Sciatic nerve (tissue), 2 donors: ENCODE results near the gene COMT. TPM values are rescaled to one million over a fixed set of nuclear protein-coding genes. Genes with fewer than 3 reads are reported as not detected.
"Not testable (repeated sequence)": the region's sequence is repeated elsewhere in the genome, so short reads cannot be mapped to it uniquely, and the experiment has no call there.

Experiments used
- ATAC-seq: fragments of 200-7000 bp; cut with Tn5 transposase; one replicate; pipeline ENCODE4 v1.9.1; 2020; ENCODE audit warnings: mild to moderate bottlenecking, moderate library complexity
- DNase-seq: peaks from one replicate; pipeline ENCODE4 v3.0.0-alpha.2; 2020; ENCODE audit warnings: low spot score
- intact Hi-C: fragments of 100-400 bp; cut with DNase I; formaldehyde crosslinking; loops from one replicate; pipeline ENCODE4 v1.14.2; 2022
- total RNA-seq: library from RNA; stranded (reverse); fragmentation: NEBNext Ultra II Directional; extraction: Animal tissue kit (Norgen Biotek cat#: 25700); gene quantifications from one replicate; pipeline ENCODE4 v1.2.1, GENCODE V29; 2021
- donor health status: DM: no; HTN: no; CAD: no.
- donor health status: DM: no; HTN: no; CAD: no.

Gene COMT
- total RNA-seq, 1 donor from 2014 or later: 155 TPM

DNA sequence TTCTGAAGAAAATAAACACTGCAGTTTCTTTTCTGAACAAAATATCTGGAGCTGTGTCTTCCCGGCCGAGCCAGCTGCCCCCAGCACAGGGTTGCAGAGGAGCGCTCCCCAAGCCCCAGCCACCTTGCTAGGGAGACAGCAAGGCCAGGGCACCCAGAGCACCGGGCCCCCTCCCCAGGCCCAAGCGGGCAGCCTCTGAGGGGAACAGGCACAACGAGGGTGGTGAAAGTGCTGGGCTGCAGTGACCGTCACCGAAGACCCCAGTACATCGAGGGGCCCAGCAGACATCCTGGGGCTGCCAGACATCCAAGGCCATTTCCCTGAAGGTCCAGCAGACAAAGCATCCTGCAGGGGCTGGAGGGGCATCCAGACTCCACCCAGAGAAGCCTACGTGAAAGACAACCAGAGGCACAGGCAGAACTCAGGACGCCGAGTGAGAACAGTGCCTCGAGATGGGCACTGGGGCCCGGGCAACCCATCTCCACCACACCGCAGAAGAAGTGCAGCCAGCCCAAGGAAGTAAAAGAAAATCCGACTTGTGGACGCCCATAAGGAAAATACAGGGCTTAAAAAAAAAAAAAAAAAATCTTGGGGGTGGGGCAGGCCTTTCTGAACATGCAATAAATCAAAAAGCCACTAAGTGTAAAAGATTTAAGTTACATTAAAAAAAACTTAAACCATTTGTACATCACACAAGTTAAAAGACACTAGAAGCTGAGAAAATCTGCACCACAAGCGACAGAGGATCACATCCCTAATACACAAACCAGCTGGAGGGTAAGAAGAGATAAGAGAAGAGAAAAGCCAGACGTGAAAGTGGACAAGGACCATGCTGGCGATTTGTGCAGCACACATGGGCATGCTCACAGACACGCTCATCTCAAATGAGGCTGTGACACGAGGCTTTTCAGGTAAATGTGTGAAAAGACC is 36.0 kb upstream of the COMT start:
- ATAC-seq: no peak
- intact Hi-C loops: no loop called here
- no peak for DNase-seq

DNA sequence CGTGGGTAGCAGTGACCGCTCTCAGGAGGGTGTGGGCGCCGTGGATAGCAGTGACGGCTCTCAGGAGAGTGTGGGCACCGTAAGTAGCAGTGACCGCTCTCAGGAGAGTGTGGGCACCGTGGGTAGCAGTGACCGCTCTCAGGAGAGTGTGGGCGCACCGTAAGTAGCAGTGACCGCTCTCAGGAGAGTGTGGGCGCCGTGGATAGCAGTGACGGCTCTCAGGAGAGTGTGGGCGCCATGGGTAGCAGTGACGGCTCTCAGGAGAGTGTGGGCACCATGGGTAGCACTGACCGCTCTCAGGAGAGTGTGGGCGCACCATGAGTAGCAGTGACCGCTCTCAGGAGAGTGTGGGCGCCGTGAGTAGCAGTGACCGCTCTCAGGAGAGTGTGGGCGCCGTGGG is 34.7 kb upstream of the COMT start:
- DNase-seq, intact Hi-C loops, ATAC-seq: not testable (repeated sequence)

DNA sequence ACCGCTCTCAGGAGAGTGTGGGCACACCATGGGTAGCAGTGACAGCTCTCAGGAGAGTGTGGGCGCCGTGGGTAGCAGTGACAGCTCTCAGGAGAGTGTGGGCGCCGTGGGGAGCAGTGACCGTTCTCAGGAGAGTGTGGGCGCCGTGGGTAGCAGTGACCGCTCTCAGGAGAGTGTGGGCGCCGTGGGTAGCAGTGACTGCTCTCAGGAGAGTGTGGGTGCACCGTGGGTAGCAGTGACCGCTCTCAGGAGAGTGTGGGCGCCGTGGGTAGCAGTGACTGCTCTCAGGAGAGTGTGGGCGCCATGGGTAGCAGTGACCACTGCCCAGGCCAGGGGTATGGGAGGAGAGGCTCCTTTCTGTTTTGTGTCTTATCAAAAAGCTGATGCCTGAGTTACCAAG is 33.7 kb upstream of the COMT start:
- intact Hi-C loops, ATAC-seq, DNase-seq: not testable (repeated sequence)

DNA sequence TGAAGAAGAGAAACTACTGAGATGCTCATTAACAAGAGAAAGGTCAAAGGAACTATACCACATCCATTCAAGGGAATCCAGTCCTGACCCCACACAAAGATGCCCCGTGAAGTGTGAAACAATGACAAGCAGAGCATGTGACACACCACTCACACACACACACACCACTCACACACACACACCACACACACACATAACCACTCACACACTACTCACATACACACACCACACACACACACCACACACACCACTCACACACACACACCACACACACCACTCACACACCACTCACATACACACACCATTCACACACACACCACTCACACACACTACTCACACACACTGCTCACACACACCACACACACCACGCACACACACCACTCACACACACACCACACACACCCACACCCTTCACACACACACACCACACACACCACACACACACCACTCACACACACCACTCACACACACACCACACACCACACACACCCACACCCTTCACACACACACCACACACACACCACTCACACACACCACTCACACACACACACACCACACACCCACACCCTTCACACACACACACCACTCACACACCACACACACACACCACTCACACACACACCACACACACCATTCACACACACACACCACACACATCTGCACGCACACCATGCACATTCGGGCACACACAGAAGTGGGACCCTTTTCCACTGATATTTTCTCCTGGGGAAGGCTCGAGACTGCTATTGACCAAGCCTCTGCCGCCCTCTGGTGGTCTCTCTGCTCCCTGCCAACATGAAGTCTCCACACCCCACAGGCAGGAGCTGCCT is 32.0 kb upstream of the COMT start:
- peak; percentile 93 for ATAC-seq
- intact Hi-C loops: loop anchor here (2.0 kb wide), 1 partner anchor 179 kb away; no protein-coding TSS in a partner anchor
- DNase-seq: peak; percentile 93

DNA sequence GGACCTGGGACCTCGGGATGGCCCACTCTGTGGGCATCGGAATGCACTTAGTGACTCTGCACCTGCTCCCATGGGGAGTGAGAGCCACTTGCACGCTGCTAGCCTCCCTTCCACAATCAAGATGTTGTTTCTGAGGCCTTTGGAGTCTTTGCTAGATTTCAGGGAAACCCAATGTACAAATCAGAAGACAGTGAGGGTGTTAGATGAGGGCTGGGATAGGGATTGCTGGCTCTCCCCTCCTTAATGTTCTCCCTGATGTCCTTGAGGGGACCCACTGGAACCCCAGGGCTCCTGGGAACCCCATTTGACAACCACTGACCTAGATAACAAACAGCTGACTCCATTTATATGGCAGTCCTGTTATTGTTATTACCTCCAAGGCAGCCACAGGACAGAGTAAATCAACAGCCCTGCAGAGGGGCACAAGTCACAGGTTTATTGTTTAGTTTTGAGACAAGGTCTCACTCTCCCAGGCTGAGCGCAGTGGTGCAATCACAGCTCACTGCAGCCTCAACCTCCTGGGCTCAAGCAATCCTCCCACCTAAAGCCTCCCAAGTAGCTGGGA is 31.3 kb upstream of the COMT start:
- ATAC-seq: no peak
- intact Hi-C loops: loop anchor here (2.0 kb wide), 1 partner anchor 179 kb away; no protein-coding TSS in a partner anchor
- no peak for DNase-seq

DNA sequence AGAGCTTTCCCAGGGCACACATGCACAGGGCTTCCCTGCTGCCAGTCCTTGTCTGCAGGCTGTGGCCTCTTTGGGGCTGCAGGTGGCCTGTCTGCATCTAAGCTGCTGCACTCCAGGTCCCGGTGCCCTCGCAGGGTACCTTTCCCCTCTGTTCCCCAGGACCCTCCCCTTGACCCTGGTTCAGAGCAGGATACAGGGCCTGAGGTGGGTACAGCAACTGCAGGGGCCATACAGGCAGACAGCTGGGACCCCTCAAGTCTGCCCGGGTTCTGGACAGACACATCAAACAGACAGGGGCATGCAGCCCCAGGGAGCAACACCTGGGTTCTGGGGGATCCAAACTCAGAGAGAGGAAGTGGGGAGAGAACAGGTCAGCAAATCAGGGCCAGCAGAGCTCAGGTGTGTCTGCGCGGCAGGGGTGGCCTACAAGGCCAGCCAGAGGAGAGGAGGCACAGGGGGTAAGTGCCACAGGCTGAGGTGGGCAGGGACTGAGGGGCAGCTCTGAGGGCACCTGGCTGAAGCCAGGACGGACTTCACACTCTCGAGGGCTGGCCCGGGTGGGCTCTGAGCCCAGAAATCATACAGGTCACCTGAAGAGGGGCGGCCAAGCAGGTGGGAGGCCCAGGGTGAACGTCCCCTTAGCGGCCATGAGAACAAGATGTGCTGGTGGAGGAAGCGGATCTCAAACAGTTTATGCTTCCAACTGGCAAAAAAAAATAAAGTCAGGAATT is 29.9 kb upstream of the COMT start:
- intact Hi-C loops: loop anchor here (2.0 kb wide), 1 partner anchor 181 kb away; no protein-coding TSS in a partner anchor
- no peak for DNase-seq

DNA sequence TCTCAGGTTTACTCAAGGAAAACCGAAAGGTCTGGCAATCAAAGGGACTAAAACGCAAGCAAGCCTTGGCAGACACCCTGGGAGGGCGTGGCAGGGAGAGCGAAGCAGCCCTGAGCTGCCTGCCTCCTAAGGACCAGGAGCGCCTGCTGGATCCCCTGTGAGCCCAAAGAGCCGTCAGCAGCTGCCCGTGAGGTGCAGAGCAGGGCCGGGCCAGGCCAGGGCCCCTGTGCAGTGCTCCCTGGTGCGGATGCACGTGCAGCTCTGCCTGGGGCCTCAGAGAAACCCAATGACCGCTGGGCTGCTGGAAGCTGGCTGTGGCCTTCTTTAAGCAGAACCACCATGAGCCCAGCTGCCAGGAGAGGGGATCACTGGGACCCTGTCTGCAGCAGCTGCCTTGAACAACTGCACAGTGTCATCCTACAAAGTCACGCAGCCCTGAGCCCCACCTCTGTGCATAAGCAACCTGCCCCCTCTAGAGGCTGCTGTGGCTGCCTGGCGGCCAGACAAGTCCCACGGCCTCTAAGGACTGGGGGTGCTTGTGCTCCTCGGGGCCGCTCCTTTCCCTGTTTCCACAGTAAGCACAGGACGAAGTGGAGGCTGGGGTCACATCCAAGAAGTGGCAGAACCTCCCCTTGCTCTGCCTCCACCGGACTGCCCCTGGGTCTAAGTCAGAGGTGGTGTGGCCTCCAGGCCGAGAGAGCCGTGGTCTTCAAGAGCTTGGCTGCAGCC is 29.1 kb upstream of the COMT start:
- DNase-seq (no peak), ATAC-seq (peak; percentile 46)
- intact Hi-C loops: no loop called here

More for the DNA sequence above, 29.9 kb upstream of the COMT start:
- ATAC-seq: peak; percentile 8

DNA sequence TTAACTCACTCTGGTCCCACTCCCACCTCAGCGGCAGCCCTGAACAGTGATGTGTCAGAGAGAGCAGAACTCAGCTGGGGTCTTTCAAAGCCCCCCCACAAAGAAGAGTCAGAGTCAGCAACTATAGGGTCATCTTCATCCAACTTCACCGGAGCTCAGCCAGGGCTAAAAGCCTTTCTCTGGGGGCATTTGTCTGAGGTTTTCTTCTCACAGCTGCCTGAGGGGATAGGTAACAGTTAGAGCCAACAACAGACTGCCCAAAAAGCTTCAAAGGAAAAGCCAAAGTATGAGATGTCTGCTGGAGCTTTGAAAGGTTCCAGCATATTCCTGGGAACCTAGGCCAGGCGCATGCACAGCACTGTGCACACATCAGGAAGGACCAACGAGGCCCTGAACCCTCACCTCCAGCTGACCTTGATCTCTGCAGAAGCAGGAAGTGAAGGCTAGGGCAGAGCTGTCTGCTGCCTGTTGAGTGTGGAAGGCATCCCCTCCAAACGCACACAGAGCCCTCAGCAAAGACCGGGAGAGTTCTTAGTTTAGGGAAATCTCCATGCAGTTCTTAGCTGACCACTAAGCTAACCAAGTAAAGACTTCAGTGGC is 28.1 kb upstream of the COMT start:
- DNase-seq (no peak), ATAC-seq (no peak)
- intact Hi-C loops: no loop called here

DNA sequence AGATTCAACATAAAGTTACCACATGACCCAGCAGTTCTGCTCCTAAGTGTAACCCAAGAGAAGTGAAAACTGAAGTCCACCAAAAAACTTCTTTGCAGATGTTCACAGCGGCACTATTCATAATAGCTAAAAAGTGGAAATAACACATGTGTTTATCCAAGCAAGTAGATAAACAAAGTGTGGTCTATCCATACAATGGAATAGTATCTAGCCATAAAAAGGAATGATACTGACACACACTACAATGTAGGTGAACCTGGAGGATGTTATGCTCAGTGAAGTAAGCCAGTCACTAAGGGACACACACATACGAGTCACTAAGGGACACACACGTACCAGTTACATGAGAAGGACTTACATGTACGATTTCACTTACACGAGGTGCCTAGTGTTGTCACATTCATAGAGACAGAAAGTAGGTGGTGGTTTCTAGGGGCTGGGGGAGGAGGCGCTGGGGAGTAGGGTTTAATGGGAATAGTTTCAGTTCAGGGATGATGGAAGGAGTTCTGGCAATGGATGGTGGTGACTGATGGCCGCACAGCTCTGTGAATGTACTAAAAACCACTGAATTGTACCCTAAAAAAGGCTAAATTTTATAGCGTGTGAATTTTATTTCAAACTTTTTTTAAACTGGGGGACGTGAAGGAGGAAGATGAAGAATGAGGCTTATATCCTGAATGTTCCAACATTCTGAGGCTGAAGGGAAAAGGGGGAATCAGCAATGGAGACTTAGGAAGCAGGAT is 27.2 kb upstream of the COMT start:
- no peak for ATAC-seq
- no peak for DNase-seq
- intact Hi-C loops: no loop called here

DNA sequence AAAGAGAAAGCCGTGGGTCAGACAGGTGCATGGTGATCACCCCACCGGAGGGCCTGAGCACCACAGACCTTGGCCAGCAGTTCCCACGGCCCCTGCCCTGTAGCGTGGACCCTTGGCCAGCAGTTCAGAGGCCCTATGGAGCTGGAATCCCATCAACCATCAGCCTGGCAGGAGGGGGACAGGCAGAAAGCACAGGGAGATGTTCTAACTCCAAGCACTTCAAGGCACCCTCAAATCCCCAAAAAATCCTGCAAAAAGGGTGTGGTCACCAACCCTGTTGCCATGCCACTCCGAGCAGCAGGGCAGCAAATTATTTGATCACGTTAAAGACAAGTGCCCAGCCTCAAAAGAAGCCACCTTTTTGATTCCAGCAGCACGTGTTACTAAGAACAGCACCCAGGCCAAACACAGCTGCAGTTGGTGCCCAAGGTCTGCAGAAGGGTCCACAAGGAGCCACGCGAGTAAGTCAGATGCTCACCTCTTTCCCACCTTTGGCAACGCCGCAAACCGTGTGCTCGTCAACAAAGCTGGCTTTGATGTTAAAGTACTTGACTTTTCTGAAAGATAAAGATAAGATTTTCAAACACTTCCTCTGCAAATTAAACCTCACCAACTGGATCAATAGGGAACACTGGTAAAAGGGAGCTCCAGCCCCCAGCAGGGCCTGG is 26.2 kb upstream of the COMT start:
- intact Hi-C loops: no loop called here
- DNase-seq (no peak), ATAC-seq (no peak)

DNA sequence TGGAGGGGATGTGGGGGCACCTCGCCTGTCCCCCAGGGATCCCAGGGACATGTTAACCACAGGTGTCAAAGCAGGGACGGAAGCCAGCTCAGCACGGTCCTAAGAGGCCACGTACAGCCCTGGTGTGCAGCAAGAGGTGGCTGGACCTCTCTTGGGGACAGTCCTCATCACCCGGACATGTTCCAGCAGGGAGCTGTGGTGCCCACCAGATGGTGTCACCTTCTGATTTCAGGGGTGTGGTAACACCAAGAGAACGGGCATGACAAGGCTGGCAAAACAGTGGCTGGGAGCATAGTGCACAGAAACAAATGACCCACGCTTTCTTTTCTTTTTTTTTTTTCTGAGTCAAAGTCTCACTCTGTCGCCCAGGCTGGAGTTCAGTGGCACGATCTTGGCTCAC is 25.6 kb upstream of the COMT start:
- ATAC-seq: no peak
- no peak for DNase-seq
- intact Hi-C loops: no loop called here

DNA sequence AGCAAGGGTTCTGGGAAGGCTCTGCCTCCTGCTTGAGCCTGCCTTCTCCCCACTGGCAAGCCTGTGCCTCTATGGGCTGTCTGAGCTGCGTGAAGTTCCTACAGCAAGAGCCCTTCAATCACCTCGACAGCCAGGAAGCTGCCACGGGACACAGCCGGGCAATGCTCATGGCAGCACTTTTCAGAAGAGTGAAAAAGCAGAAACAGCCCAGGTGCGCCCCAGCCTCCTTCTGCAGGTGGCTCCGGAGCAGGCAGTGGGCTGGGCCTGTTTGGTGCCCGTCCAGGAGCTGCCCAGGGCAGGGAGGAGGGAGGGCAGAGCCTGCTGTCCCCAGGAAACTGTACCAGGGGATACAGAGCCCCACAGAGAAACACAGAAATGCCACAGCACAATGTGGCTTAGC is 24.6 kb upstream of the COMT start:
- ATAC-seq (no peak), DNase-seq (no peak)
- intact Hi-C loops: no loop called here

DNA sequence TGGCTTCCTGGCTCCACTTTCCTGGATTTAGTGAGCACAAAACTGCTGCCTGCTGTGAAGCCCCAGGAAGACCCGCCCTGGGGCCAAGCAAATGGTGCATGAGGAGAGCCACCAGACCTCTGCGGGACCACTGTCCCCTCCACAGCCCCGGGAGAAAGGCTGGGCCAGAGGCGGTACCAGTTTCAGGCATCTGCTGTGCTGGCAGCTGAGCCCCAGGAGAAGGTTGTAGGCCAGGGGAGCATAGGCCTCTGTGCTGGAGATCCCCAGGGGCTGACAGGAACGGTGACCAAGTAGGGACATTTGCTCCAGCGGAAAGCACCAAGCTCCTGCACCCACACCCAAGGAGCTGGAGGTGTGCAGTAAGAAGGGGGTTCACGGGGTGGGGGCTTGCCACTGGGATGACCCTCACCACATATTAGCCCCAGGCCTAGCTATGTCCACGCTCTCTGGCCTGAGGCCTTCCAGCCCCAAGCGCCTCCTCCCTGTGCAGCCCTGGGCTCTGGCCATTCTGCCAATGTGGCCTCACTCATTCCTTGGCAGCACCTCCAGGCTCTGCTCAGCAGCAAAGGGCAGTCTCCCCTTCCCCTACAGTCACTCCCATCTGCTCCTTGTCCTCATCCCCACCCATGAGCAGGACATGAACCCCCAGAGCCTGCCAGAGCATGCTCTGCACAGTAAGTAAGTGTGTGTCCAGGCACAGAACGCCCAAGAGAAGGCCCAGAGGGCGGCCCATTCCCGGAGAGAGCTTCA is 24.0 kb upstream of the COMT start:
- no peak for DNase-seq
- intact Hi-C loops: no loop called here
- no peak for ATAC-seq

DNA sequence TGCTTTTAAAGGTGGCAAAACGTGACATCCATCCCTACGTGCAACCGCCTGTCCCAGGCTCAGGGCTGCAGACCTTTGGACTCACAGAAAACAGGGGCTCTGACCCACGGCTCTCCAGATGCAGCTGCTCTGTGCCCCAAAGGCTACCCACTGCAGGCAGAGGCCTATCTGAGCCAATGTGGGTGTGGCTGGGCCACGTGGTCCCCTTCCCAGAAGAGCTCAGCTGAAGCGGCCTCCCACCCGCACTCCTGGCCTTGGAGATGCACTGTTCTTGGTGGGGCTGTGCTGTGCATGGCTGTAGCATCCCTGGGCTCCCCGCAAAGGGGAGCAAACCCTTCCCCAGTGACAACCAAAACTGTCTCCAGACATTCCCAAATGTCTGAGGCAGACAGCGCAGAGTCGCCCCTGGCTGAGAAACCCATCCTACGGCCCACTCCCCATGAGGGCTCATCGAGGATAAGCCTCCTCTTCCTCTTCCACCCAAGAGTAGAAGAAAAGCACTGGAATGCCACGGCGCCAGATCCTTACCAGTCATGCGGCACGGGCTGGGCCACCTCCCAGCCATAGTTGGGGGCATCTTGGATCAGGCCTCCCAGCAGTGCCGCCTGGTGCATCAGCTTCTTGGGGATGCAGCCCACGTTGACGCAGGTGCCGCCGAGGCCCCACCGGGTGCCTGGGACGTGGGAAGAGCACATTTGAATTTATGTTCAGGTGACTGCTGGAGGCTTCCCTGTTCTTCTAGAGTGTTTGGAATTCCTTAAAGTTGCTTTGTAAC is 23.1 kb upstream of the COMT start:
- intact Hi-C loops: no loop called here
- ATAC-seq: no peak
- DNase-seq: no peak

DNA sequence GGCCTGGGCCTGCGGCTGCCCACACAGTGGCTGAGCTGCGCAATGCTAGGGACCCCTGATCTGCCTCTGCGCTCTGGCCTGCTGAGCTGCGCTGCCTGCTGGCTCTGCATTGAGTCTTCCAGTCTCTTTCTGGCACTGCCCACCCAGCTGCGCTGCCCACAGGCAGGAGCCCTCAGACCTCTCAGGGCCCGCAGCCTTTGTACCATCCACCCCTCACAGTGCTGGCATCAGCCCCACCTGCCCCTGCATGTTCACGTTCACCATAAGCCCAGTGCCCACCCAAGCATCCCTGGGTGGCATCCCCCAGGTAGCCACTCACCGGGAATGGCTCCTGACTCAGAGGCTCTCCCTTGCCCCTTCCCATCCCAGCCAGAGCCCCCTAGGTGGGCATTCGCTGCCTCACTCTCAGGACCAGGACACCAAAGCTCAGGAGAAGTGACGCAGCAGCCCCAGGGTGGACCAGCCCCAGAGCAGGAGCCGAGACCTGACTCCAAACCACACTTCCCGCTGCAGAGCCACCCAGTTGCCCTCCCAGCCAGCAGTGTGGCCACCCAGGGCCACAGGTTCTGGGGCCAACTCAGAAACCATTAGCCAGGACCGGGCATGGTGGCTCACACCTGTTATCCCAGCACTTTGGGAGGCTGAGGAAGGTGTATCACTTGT is 21.7 kb upstream of the COMT start:
- DNase-seq (no peak), ATAC-seq (no peak)
- intact Hi-C loops: no loop called here
